HG02623 (cell line): ENCODE measurements around the gene LYPD6B.
"Not testable (repeated sequence)": the region's sequence is repeated elsewhere in the genome, so short reads cannot be mapped to it uniquely, and the experiment has no call there.

Experiments used
- ATAC-seq: cut with Tn5 transposase; IDR thresholded peaks from one replicate; pipeline ENCODE4 v1.9.1; 2021; ENCODE audit warnings: moderate library complexity; ENCODE audit not compliant: unreplicated experiment

Gene LYPD6B

DNA sequence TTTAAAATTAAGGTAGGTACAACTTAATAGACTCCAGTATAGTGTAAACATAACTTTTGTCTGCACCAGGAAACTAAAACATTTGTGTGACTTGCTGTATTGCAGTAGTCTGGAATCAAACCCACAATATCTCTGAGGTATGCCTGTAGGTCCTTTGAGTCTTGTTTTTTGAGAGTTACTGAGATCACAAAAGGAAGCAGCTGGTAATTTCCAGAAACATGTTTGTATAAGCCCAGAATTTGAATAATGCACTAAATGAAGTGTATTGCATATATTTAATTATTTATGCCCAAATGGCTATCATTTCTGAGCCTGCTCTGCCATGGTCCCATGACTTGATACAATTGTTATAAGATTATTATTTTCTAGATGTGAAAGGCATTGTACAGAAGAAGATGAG, 148.6 kb downstream of the LYPD6B start:
- ATAC-seq, result no peak

DNA sequence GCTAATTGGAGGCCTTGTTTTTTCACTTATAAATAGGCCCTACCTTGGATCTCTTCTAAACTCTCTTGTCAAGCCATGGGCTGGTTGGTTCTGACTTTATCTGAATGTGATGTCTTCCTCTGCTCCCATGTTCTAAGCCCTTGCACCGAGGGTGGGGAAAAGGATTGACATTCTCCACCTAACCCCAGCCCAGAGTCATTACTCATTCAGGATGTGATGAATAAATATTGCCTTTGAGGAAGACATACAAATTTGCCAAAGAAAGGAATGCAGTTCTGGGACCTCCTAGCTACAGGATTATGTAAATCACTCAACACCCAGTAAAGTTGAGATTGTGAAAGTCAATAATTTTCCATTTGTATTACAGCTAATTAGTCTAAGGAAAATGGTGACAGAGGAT, 149.8 kb downstream of the LYPD6B start:
- ATAC-seq, result no peak

DNA sequence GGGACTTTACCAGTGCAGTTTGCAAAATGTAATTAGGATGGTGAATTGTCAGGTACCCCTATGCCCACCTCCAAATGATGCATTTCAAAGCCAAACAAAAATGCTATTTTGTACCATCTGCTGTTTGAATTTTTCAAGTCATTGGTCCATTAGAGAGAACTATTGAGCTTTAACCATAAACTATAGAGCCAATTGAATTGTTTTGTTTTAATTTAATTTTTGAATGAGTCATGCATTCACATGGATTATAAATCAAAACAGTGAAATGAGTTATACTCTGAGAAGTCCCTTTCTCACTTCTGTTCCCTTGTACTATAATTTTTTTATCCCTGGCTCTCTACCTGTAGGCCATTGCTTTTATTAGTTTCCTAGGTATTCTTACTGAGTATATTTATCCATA, 151.3 kb downstream of the LYPD6B start:
- no peak for ATAC-seq

DNA sequence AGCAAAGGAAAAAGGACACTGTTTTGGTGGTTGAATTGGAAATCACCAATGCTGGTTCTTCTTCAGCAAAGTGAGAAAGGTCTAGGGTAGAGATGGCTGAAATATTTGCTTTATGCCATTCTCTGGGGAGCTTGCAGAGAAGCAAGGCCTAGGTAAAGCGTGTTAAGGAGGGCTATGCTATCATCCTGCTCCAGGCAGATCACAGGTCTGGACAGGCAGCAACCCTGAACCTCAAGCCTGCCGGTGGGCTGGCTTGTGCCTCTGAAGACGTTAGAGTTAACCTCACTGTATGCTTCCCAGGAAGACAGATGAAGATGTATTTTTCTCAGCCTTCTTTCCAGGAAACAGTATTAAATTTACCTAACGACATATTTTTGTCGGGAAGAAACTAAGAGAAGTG, 153.4 kb downstream of the LYPD6B start:
- ATAC-seq, result no peak

DNA sequence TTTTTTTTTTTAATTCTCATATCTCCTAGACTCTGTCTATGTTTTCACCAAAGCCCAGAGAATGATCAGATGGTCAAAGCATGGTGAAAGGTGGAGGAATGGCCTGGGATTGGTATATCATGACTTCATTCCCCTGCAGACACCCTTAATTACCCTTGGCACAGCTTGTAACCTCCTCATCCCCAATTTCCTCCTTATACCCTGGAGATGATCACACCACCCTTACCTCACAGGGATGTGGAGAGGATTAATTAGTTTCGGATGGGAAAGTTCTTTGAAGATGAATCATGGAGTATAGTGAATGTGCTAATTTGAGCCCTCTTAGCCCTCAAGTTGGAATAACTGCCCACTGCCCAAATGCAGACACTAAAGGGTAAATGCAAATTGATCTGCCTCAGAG, 153.9 kb downstream of the LYPD6B start:
- no peak for ATAC-seq

DNA sequence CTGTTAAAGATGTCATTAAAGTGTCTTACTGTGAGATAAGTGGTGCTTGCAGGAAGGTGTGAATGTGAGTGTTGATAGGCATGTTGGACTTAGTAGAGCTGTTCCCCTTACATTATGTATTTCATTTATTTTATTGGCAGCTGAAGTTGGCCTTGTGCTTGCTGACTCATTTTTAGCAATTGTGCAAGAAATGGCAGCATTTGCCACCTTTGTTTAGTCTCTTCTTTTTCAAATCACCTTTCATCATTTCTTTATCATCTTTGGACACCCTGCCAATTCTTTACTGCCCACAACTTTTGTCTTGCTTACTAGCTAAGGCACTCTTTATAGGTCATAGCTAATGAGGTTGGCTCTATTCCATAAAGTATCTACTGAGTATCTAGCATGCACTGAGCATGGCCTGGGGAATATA, 161.6 kb downstream of the LYPD6B start:
- no peak for ATAC-seq

DNA sequence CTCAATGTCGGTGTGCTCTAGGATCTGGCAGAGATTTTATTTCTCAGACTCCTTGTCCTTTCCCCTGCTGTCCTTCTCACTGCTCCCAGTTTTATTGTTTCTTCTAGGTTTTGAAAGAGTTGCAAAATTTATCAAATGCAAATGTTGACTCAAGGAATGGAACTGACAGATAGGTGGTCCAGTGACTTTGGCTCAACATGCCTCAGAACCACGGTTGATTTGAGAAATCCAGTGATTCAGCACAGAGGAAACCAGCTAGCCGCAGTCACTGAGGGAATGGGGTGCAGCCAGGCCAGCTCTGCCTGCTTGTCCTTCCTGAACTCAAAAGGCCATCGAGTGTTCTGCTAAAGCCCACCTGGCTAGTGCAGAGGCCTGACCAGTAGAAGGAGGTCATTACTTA, 166.2 kb downstream of the LYPD6B start:
- no peak for ATAC-seq

DNA sequence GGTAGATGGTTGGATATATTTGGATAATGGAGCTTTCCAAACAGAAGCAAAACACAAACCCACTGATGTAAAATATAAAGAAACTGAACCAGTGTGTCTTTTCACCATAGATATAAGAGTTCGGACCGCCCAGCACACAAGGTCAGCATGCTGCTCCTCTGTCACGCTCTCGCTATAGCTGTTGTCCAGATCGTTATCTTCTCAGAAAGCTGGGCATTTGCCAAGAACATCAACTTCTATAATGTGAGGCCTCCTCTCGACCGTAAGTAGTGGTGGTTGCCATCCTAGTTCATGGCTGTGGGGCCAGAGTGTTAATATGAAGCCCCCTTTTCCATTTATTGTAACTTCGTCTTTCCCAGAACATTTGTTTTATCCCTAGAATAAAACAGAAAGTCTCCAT, 166.6 kb downstream of the LYPD6B start:
- ATAC-seq, result no peak

DNA sequence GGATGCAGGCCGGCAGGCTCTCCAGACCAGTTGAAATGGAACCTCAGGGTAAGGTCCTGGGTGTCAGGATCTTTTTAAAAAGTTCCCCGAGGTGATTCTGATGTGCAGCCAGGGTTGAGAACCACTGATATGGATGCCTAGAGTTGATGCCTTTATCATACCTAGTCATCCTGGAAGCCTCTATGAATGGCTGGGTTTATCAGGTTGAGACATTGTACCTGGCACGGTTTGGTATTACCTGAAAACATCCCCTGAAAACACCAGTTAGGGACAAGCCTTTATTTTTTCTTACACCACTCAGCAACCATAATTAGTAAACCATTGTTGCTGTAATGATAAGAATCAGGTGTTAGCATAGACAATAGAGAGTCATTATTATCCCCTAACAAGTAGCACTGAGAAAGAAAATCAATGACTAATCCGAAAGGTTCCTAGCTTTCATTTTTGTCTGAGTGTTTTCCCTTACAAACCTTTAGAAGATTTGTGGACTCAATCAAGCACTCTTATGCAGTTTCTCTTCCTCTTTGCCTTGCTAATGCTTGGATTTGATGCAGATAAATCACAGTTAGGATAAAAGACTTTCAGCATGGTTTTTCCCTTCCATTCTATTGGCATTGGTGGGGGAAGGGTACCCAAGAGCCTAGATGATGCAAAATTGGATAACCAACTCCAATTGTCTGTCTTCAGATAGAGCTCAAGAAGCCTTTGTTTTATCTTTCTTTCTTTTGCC, 175.4 kb downstream of the LYPD6B start:
- ATAC-seq, result no peak

DNA sequence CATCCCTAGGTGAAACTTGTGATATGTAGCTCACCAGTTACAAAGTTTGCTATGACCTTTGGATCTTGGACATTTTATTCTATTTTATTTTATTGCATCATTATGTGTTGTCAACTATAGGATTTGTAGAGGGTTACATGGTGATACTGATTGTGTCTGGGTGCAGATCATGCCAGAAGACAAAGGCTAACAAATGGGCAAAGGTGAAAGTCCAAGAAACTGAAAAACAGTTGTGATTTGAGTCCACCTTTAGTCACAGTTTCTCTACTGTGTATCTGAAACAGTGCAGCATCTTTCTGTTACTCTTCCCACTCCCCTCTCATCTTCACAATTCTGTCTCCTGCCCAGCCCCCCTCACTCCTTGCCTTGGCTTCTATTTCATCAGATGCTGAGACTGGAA, 180.0 kb downstream of the LYPD6B start:
- ATAC-seq, result no peak

DNA sequence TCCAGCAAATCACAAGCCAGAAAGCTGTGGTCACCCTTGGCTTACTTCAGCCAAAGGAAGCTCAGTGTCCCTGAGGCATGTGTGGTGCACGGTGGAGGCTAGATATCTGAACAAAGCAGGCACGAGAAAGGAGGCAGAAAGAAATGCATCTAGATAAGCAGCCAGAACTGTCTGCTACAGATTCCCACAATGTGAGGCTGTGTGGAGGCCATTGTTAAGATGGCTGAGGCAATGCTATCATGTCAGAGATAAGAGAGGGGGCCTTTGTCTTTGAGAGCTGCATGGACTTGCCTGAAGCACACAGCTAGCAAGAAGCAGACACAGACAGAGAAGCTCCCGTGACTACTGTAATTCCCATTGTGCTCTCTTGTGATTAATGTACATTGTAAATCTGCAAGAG, 181.4 kb downstream of the LYPD6B start:
- ATAC-seq, result no peak

DNA sequence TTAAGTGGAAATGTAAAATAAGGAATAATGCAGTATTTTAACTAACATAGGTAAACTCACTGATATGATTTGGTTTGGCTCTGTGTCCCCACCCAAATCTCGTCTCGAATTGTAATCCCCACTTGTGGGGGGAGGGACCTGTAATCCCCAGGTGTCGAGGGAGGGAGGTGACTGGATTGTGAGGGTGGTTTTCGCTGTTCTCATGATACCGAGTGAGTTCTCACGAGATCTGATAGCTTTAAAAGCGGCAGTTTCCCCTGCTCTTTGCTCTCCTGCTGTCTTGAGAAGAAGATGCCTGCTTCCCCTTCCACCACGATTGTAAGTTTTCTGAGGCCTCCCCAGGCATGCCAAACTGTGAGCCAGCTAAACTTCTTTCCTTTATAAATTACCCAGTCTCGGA, 182.5 kb downstream of the LYPD6B start:
- no peak for ATAC-seq

DNA sequence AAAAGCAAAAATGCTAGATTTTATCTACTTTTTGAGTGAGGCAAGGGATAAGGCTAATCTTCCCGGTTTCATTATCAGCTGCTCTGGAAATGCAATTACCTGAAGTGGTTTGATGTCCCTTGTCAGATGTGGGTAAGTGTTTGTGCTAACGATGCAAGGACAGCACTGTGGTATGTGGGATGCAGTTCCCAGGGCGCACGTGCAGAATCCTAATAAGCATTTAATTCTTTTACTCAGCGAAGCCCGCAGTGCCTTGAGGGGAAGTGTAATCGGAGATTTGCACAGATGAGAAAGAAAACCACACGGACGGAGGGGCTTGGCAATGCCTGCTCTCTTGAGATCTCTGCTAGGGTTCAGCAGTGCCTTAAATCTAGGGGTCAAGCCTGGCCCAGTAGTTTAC, 183.4 kb downstream of the LYPD6B start:
- ATAC-seq, result no peak

DNA sequence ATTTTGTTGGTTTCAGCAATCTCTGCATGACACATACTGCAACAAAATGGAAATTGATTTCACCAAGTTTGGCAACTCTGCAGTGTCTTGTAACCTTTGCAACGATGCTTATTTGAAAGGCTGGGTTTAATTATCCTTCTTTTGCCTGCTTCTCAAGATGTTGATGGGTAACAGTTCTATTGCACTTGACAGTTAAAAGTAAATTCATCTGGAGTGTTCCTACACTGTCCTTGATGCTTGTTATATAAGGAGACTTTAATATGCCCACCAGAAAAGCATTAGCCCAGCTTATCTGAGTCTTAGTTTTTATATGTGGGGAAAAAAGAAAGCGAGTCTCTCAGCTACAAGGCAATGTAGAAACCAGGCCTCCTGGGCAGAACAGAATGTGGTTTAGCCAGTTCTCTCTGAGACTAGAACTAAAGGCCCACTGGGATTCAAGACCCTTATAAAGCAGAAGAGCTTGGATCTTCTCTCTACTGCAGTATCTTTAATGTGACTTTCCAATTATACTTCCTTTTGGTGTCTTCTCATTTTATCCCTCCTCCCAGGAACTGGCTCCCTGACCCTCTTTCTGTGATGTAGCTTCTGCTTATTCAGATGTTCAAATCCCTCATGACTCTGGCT, 185.1 kb downstream of the LYPD6B start:
- no peak for ATAC-seq

DNA sequence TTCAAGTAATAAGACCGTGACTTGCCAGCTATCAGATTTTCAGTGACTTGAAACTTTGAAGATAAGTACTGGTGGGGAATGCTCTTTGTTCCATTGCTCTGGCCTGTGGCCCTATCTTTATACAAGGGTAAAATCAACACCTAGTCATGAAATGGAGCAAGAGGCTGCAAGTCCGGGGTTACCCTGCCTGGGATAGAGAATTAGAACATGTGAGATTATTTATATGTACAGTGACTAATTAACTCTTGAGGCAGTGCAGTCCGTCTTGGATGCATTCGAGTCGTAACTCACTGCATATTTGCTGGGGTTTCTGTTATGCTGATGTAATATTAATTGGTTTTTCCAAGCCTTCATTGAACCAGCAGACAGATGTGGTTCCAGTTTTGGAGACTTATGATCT, 186.0 kb downstream of the LYPD6B start:
- ATAC-seq, result no peak

DNA sequence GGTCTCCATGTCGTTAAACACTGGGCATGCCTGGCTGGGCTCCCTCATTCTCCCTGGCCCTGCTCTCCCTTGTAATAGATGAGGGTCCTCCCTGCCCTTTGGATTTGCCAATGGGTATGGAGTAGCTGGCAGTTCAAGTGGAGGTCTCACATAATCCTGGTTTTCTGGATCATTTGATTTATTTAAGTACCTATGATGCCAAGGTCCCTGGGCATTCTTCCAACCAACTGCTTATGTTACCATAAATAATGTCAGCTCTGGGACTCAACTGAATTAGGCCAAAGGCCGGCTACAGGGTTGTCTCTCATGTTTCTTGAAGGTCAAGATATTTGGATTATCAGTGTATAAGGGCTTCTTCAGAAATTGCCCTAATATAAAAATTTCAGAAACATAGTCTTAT, 186.9 kb downstream of the LYPD6B start:
- no peak for ATAC-seq

DNA sequence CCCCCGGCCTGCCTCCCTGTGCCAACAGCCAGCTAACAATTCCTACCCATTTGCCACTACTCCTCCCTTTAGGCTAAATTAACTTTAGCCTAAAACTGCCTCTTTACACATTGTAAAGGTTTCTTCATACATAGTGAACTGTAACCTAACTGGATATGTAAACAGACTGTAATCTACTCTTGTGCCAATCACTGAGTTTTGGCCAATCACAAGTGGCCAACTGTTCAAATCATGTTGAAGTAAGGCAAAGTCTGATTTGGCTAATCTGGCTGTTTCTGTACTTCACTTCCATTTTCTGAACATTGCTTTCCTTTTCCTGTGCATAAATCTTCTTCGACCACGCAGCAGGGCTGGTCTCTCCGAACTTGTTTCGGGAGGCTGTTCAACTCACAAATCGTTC, 188.3 kb downstream of the LYPD6B start:
- no peak for ATAC-seq

DNA sequence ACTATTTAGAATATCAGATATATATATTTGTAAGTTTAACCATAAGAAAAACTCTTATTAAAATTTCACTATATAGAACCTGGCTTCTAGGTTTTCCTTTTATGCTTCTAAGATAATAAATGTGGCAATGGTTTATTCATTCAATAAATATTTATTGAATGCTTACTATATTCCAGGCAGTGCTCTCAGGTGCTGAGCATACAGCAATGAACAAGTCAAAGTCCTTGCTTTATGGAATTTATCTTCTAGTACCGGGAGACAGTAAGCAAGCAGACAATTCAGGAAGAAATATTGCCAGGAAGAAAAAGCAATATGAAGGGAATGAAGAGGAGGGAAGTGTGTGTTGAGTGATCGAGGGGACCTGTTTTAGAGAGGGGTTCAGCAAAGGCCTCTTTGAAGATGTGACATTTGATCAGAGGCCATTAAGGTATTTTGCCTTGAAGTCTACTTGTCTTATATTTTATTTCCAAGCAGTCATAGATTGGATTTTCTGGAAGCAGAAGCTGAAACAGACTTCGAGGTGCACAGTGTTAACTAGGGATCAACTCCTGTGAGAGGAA, 197.4 kb downstream of the LYPD6B start:
- no peak for ATAC-seq

DNA sequence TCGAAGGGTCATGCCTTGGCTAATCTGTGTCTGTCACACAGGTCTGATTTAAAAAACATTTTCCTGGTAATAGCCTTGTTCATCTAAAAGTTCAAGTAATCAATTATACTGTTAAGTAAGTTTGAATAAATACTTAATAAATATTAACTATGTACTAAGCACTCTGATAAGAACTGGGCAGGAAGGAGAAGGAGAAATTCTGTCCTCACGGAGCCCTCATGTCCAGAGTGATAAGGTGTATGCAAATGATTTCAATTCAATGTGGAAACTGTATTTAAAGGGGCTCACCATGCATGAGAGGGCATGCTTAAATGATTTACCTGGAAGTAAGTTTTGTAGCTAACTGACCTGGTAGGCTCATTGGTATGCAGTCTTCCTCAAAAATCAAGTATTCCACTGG, 197.9 kb downstream of the LYPD6B start:
- no peak for ATAC-seq

DNA sequence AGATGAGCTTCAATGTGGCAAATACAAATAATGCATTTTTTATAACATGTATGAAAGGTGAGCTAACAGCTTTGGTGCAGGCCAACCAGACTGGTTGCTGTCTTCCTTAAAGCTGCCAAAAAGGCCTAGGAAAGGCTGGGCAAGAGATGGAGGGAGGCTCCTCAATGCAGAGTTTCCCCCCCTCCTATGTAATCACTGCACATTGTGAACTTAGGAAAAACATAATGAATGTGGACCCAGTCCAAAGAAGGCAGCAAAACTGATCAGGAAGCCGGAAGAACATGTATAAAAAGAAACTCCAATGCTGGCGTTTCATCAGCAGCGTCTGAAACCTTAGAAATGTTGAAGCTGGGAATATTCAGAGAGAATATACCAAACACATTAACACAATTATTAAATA, 207.7 kb downstream of the LYPD6B start:
- no peak for ATAC-seq

DNA sequence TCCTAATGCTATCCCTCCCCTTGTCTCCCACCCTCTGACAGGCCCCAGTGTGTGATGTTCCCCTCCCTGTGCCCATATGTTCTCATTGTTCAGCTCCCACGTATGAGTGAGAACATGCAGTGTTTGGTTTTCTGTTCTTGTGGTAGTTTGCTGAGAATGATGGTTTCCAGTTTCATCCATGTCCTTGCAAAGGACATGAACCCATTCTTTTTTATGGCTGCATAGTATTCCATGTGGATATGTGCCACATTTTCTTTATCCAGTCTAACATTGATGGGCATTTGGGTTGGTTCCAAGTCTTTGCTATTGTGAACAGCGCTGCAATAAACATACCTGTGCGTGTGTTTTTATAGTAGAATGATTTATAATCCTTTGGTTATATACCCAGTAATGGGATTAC, 212.9 kb downstream of the LYPD6B start:
- not testable (repeated sequence) for ATAC-seq

DNA sequence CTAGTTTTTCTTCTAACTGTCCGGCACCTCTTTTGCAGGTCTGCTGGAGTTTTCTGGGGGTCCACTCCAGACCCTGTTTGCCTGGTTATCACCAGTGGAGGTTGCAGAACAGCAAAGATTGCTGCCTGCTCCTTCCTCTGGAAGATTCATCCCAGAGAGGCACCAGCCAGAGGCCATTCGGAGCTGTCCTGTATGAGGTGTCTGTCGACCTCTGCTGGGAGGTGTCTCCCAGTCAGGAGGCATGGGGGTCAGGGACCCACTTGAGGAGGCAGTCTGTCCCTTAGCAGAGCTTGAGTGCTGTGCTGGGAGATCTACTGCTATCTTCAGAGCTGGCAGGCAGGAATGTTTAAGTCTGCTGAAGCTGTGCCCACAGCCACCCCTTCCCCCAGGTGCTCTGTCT, 218.4 kb downstream of the LYPD6B start:
- ATAC-seq, result not testable (repeated sequence)

DNA sequence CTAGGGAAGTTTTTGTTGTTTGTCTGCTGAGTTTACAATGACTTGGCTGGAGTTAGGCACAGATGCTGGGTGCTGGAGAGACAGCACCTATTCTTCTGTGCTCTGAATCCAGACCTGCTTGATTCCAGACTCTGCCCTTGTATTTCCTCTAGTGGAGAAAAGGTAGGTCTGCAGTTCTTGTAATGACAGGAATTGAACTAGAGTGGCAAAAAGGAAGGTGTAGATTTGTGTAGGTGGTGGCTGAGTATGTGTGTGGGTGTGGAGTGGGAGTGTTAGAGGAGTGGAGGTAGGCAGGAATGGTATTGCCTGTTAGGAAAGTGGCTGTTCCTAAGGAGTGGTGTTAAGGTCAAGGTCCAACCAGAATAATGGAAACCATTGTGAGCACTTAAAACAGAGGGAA, 220.0 kb downstream of the LYPD6B start:
- ATAC-seq, result no peak
